ENCODE data around the gene MRPL40.
A peak's percentile ranks its signal among the peaks of the same experiment; 100 is the strongest.

The MRPL40 gene

GRCh38 chr22:19448076-19448607, 15.8 kb downstream of the MRPL40 start:
- H3K4me3 ChIP-seq (ENCODE audit: low read length): peak overlapping the region; percentile 88
- no peak for TF ChIP-seq CTCF (conservative IDR thresholded peaks at IDR 0.05; ENCODE audit: low read depth, low read length)
- DNase-seq (ENCODE audit: low read depth): no peak

GRCh38 chr22:19448739-19449421, 16.5 kb downstream of the MRPL40 start:
- peak overlapping the region; percentile 88 for H3K4me3 ChIP-seq (ENCODE audit: low read length)
- DNase-seq (ENCODE audit: low read depth): no peak
- TF ChIP-seq CTCF (conservative IDR thresholded peaks at IDR 0.05; ENCODE audit: low read depth, low read length): no peak

- TF ChIP-seq CTCF (conservative IDR thresholded peaks at IDR 0.05; ENCODE audit: low read depth, low read length): no peak
- no peak for DNase-seq (ENCODE audit: low read depth)
- no peak overlapping the region for H3K4me3 ChIP-seq (ENCODE audit: low read length)
Measured at GRCh38 chr22:19449422-19449767, 17.1 kb downstream of the MRPL40 start.

- no peak for DNase-seq (ENCODE audit: low read depth)
- H3K4me3 ChIP-seq (ENCODE audit: low read length): no peak overlapping the region
- TF ChIP-seq CTCF (conservative IDR thresholded peaks at IDR 0.05; ENCODE audit: low read depth, low read length): no peak
Measured at GRCh38 chr22:19450363-19451175, 18.2 kb downstream of the MRPL40 start.

- no peak for TF ChIP-seq CTCF (conservative IDR thresholded peaks at IDR 0.05; ENCODE audit: low read depth, low read length)
- no peak for DNase-seq (ENCODE audit: low read depth)
- no peak overlapping the region for H3K4me3 ChIP-seq (ENCODE audit: low read length)
Measured at GRCh38 chr22:19451570-19451969, 19.2 kb downstream of the MRPL40 start.

- TF ChIP-seq CTCF (conservative IDR thresholded peaks at IDR 0.05; ENCODE audit: low read depth, low read length): no peak
- H3K4me3 ChIP-seq (ENCODE audit: low read length): no peak overlapping the region
- DNase-seq (ENCODE audit: low read depth): no peak
Measured at GRCh38 chr22:19453718-19454117, 21.4 kb downstream of the MRPL40 start.

Measured in retinal pigment epithelial cell (primary cell).